VCaP (cell line): ENCODE data around the gene ULK1.

ENCODE experiments used
- H3K27ac ChIP-seq: fragments of 450-650 bp; 2 replicates; pipeline ENCODE4 v1.5.1; 2017
- CTCF ChIP-seq: fragments of 450-650 bp; conservative IDR thresholded peaks from 2 replicates; pipeline ENCODE4 v1.5.1; 2017; ENCODE audit warnings: mild to moderate bottlenecking, moderate library complexity

Gene ULK1

GRCh38 chr12:131941987-131942341 is 47.5 kb downstream of the ULK1 start:
- TF ChIP-seq CTCF = no peak
- H3K27ac ChIP-seq = no peak overlapping the region

GRCh38 chr12:131942671-131943070 is 48.2 kb downstream of the ULK1 start:
- no peak for TF ChIP-seq CTCF
- H3K27ac ChIP-seq = no peak overlapping the region

GRCh38 chr12:131943389-131943788 is 49.0 kb downstream of the ULK1 start:
- no peak for TF ChIP-seq CTCF
- no peak overlapping the region for H3K27ac ChIP-seq

GRCh38 chr12:131943876-131944275 is 49.5 kb downstream of the ULK1 start:
- no peak for TF ChIP-seq CTCF

GRCh38 chr12:131944601-131945251 is 50.3 kb downstream of the ULK1 start:
- no peak for TF ChIP-seq CTCF
- no peak overlapping the region for H3K27ac ChIP-seq

More at GRCh38 chr12:131943876-131944275, 49.5 kb downstream of the ULK1 start:
- H3K27ac ChIP-seq = no peak overlapping the region

- H3K27ac ChIP-seq = no peak overlapping the region
- no peak for TF ChIP-seq CTCF
Observed at GRCh38 chr12:131946757-131947156, 52.3 kb downstream of the ULK1 start.

GRCh38 chr12:131947482-131948027 is 53.1 kb downstream of the ULK1 start:
- TF ChIP-seq CTCF = no peak
- H3K27ac ChIP-seq = no peak overlapping the region
